Esophagus (tissue), 2 donors: ENCODE measurements around the gene COL27A1. TPM values are rescaled to one million over a fixed set of nuclear protein-coding genes. Genes with fewer than 3 reads are reported as not detected.

Experiments used
- H3K27ac ChIP-seq, 2 donors: one replicate each; pipeline ENCODE4 v1.5.1; 2013; ENCODE audit warnings: low read depth in 2 of 2, mild to moderate bottlenecking in 2 of 2, inconsistent platforms in 1 of 2, low read length in 1 of 2, moderate library complexity in 1 of 2
- H3K27me3 ChIP-seq, 2 donors: one replicate each; pipeline ENCODE4 v1.6.1; 2013; ENCODE audit warnings: low read length in 2 of 2, control low read depth in 1 of 2, mild to moderate bottlenecking in 1 of 2; ENCODE audit not compliant: insufficient read depth in 2 of 2, control insufficient read depth in 1 of 2
- H3K36me3 ChIP-seq, 2 donors: one replicate each; pipeline ENCODE4 v1.6.1; 2013; ENCODE audit warnings: low read length in 1 of 2; ENCODE audit not compliant: control insufficient read depth in 2 of 2, insufficient read depth in 2 of 2
- H3K4me1 ChIP-seq, 2 donors: one replicate each; pipeline ENCODE4 v1.6.1; 2013; ENCODE audit warnings: low read length in 1 of 2; ENCODE audit not compliant: control insufficient read depth in 2 of 2, insufficient read depth in 2 of 2
- H3K4me3 ChIP-seq, 2 donors: one replicate each; pipeline ENCODE4 v1.5.1; 2013; ENCODE audit warnings: low read length in 2 of 2, mild to moderate bottlenecking in 2 of 2, low read depth in 1 of 2, moderate library complexity in 1 of 2
- H3K9me3 ChIP-seq, 2 donors: one replicate each; pipeline ENCODE4 v1.6.1; 2013; ENCODE audit warnings: mild to moderate bottlenecking in 2 of 2, low read depth in 1 of 2, low read length in 1 of 2, moderate library complexity in 1 of 2; ENCODE audit not compliant: control insufficient read depth in 2 of 2, insufficient read depth in 1 of 2
- WGBS, 2 donors: extraction: QIAGEN DNeasy Blood & Tissue Kit; methylation state at CpG; one replicate each; pipeline ENCODE4 v1.1.7; 2013; 5-methylcytosine and 5-hydroxymethylcytosine counted together
- polyA plus RNA-seq, 2 donors: library from polyadenylated mRNA; stranded (reverse); fragments of 200-250 nt; gene quantifications; one replicate each; pipeline ENCODE4 v1.2.3, GENCODE V29; 2013
- donor health status: healthy with polysubstance abuse.
- donor health status: Bipolar disorder and iron deficiency.

COL27A1 gene
- polyA plus RNA-seq, 2 donors: 7.2 to 32.6 TPM

DNA sequence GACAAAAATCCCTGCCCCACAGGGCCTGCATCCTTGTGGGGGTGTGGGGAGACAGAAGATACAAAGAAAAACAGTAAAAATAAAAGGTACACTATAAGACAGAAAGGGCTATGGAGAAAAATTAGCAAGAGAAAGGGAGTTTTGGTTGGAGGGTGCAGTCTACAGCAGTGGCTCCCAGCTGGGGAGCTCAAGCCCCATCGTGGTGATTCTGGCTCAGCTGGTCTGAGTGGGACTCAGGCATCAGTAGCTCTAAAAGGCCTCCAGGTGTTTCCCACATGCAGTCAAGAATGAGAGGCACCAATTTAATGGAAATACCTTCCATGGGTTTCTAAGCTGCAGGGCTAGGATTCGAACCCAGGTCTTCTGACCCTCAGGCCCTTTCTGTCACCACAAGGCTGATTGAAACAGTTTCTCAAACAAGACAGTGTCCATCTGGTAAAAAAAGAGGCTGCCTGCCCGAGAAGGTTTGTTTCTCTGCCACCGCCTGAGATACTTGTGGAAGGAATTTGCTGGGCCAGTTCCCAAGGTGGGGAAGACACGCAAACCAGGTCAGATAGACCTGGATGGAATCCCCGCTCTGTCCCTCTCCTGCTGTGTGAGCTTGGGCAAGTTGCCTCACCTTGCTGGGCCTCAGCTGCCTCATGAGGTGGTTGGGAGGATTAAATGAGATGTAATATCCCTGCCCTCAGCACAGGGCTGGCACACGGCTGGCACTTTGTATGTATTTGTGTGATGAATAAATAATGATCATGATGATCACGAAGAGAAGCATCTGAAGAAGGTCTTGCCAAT is 43.1 kb downstream of the COL27A1 start:
- no peak overlapping the region for H3K27ac ChIP-seq
- H3K9me3 ChIP-seq: no peaks in the 10 kb centered on the region
- H3K36me3 ChIP-seq: peaks cover 0 to 4% of the 10 kb centered on the region in 2 donors
- 81 to 85% methylated on average over 8 of the region's 8 CpGs for WGBS, 2 donors
- no peak overlapping the region for H3K4me3 ChIP-seq
- H3K27me3 ChIP-seq: no peaks in the 10 kb centered on the region
- H3K4me1 ChIP-seq: peaks cover 0 to 2% of the 10 kb centered on the region in 2 donors

DNA sequence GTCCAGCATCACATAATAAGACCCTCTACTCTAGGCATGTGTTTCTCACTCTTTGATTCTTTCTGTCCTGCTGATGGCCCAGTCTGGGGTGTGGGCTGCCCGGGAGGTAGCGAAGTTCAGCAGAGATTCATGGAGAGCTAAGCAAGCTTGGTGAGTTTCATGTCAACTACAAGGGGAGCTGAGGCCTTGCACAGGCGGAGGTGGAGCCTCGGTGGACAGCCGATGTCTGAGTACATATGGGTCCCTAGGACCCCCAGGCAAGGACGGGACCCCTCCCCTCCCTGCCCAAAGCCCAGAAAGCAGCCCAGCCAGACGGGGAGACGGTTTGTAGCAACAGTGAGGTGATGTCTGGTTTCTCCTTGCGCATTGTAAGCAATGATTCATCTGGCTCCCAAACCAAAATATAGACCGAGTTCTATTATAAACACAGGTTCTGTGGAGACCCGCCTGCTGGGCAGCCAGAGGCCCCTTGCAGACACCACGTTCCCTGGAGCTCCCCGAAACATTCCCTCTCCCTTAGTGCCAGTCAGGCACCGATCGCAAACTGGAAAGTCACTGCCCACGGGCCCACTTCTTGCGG is 45.5 kb downstream of the COL27A1 start:
- peaks cover 0 to 4% of the 10 kb centered on the region in 2 donors for H3K36me3 ChIP-seq
- no peak overlapping the region for H3K27ac ChIP-seq
- no peaks in the 10 kb centered on the region for H3K9me3 ChIP-seq
- H3K4me1 ChIP-seq: peaks cover 0 to 2% of the 10 kb centered on the region in 2 donors
- WGBS, 2 donors: 86 to 90% methylated on average over 17 of the region's 17 CpGs
- no peak overlapping the region for H3K4me3 ChIP-seq
- no peaks in the 10 kb centered on the region for H3K27me3 ChIP-seq

DNA sequence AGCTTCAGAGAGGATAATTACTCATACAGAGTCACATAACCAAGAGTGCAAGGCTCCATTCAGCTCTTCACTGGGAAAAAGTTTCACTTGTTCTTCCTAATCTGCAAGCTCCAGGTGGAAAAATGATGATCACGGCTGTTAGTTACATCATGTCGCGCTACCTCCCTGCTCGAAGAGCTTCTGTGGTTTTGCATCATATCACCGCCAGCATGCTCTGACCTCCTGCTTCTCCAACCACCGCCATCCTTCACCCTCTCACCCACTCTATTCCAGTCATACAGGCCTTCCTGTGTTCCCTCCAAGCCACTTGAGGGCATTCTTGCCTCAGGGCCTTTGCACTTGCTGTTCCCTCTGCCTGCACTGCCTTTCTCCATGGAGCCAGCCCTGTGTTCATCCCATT is 47.1 kb downstream of the COL27A1 start:
- 91 to 95% methylated on average over 6 of the region's 6 CpGs for WGBS, 2 donors
- Histone ChIP-seq H3K9me3 (no peaks in the 10 kb centered on the region), H3K4me1 (peaks cover 0 to 1% of the 10 kb centered on the region in 2 donors), H3K27ac (no peak overlapping the region), H3K27me3 (no peaks in the 10 kb centered on the region), H3K36me3 (peaks cover 0 to 2% of the 10 kb centered on the region in 2 donors), H3K4me3 (no peak overlapping the region)

DNA sequence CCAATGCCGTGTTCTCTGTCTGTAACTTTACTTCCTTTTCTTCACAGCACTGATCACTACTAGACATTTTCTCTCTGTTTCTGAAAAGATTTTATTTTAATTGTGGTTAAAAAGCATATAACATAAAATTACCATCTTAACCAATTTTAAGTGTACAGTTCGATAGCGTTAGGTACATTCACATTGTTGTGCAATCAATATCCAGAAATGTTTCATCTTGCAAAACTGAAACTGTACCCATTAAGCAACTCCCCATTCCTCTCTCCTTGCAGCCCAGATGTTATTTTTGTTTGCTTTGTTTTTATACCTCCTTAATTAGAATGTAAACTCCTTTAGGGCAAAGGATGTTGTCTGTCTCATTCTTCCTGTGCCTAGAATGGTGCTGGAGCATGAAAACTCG is 47.5 kb downstream of the COL27A1 start:
- H3K9me3 ChIP-seq: no peaks in the 10 kb centered on the region
- no peak overlapping the region for H3K4me3 ChIP-seq
- 77 to 79% methylated on average over 4 of the region's 4 CpGs for whole genome bisulfite sequencing, 2 donors
- H3K36me3 ChIP-seq: peaks cover 0 to 2% of the 10 kb centered on the region in 2 donors
- H3K4me1 ChIP-seq: peaks cover 0 to 2% of the 10 kb centered on the region in 2 donors
- no peaks in the 10 kb centered on the region for H3K27me3 ChIP-seq
- H3K27ac ChIP-seq: no peak overlapping the region

GRCh38 chr9:114203410-114204140 is 48.2 kb downstream of the COL27A1 start:
- 85 to 89% methylated on average over 11 of the region's 11 CpGs for WGBS, 2 donors
- Histone ChIP-seq H3K4me3 (no peak overlapping the region), H3K9me3 (no peaks in the 10 kb centered on the region), H3K36me3 (peaks cover 0 to 2% of the 10 kb centered on the region in 2 donors), H3K27ac (no peak overlapping the region), H3K27me3 (no peaks in the 10 kb centered on the region), H3K4me1 (peaks cover 0 to 2% of the 10 kb centered on the region in 2 donors)

- peaks cover 0 to 2% of the 10 kb centered on the region in 2 donors for H3K4me1 ChIP-seq
- no peaks in the 10 kb centered on the region for H3K27me3 ChIP-seq
- H3K9me3 ChIP-seq: no peaks in the 10 kb centered on the region
- 88 to 90% methylated on average over 4 of the region's 4 CpGs for WGBS, 2 donors
- peaks cover 0 to 2% of the 10 kb centered on the region in 2 donors for H3K36me3 ChIP-seq
- no peak overlapping the region for H3K4me3 ChIP-seq
- H3K27ac ChIP-seq: no peak overlapping the region
These were observed 48.9 kb downstream of the COL27A1 start for GRCh38 chr9:114204265-114204664.

GRCh38 chr9:114205171-114206015 is 50.1 kb downstream of the COL27A1 start:
- H3K27ac ChIP-seq: no peak overlapping the region
- H3K4me3 ChIP-seq: no peak overlapping the region
- peaks cover 0 to 2% of the 10 kb centered on the region in 2 donors for H3K4me1 ChIP-seq
- H3K27me3 ChIP-seq: no peaks in the 10 kb centered on the region
- no peaks in the 10 kb centered on the region for H3K9me3 ChIP-seq
- 66 to 69% methylated on average over 10 of the region's 10 CpGs for WGBS, 2 donors
- H3K36me3 ChIP-seq: peaks cover 0 to 2% of the 10 kb centered on the region in 2 donors

DNA sequence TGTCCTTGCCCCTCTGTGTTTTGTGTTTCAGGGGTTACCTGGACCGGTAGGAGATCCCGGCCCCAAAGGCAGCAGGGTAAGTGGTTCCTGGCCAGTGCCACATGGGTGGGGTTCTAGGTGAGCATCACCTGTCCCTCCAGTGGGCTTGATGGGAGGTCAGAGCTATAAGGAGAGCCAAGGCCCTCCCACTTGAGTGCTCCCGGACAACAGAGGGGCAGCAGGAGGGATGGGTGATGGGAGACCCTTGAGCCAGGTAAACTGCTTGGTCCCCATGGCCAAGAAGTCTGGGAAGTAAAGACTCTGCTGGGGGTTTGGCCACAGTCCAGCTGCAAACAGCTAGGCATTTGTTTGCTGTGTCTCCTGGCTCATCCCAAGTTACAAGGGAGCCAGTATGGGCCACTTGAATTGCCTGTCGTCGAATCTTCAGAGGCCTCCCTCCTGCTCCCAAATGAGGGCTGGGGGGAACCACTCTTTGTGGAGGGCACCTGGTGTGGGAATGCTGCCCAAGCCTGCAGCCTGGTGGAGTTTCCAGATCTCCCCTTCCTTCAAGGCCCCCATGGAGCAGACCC is 51.0 kb downstream of the COL27A1 start:
- Histone ChIP-seq H3K4me3 (no peak overlapping the region), H3K4me1 (peaks cover 0 to 6% of the 10 kb centered on the region in 2 donors), H3K9me3 (no peaks in the 10 kb centered on the region), H3K27me3 (no peaks in the 10 kb centered on the region), H3K36me3 (no peaks in the 10 kb centered on the region), H3K27ac (no peak overlapping the region)
- 86 to 87% methylated on average over 5 of the region's 5 CpGs for WGBS, 2 donors
